DMS153 treated with DMSO at 0.1 percent for 48 hours (cell line): Measurements from ENCODE around the gene DSE.

Experiments
- DNase-seq: peaks from one replicate; lab custom pipeline; 2025; ENCODE audit not compliant: unreplicated experiment; lab: John Stamatoyannopoulos, UW

The DSE gene

GRCh38 chr6:116386581-116387299 is 16.0 kb downstream of the DSE start:
- DNase-seq = no peak

GRCh38 chr6:116387374-116387773 is 16.6 kb downstream of the DSE start:
- no peak for DNase-seq

GRCh38 chr6:116388924-116389323 is 18.2 kb downstream of the DSE start:
- DNase-seq = no peak

- DNase-seq = no peak
Observed at GRCh38 chr6:116389357-116389756, 18.6 kb downstream of the DSE start.

GRCh38 chr6:116390581-116390980 is 19.8 kb downstream of the DSE start:
- DNase-seq = no peak

GRCh38 chr6:116392132-116393013 is 21.6 kb downstream of the DSE start:
- DNase-seq = no peak

- no peak for DNase-seq
Observed at GRCh38 chr6:116393430-116393829, 22.7 kb downstream of the DSE start.

- DNase-seq = no peak
Observed at GRCh38 chr6:116395647-116396046, 24.9 kb downstream of the DSE start.

GRCh38 chr6:116396441-116396840 is 25.7 kb downstream of the DSE start:
- no peak for DNase-seq

GRCh38 chr6:116397914-116398313 is 27.2 kb downstream of the DSE start:
- no peak for DNase-seq

GRCh38 chr6:116398316-116399010 is 27.7 kb downstream of the DSE start:
- DNase-seq = no peak

GRCh38 chr6:116399287-116399686 is 28.5 kb downstream of the DSE start:
- no peak for DNase-seq

- no peak for DNase-seq
Observed at GRCh38 chr6:116400328-116400727, 29.6 kb downstream of the DSE start.

GRCh38 chr6:116402108-116402937 is 31.6 kb downstream of the DSE start:
- no peak for DNase-seq

- no peak for DNase-seq
Observed at GRCh38 chr6:116403205-116403604, 32.5 kb downstream of the DSE start.

GRCh38 chr6:116404696-116405095 is 33.9 kb downstream of the DSE start:
- no peak for DNase-seq

- DNase-seq = no peak
Observed at GRCh38 chr6:116405138-116405537, 34.4 kb downstream of the DSE start.

- no peak for DNase-seq
Observed at GRCh38 chr6:116405652-116406356, 35.1 kb downstream of the DSE start.

GRCh38 chr6:116406678-116407345 is 36.1 kb downstream of the DSE start:
- no peak for DNase-seq

GRCh38 chr6:116408491-116408890 is 37.7 kb downstream of the DSE start:
- DNase-seq = no peak
